GM23248 (cell line): ENCODE results near the gene HEPACAM. TPM values are rescaled to one million over a fixed set of nuclear protein-coding genes. Genes with fewer than 3 reads are reported as not detected.

ENCODE experiments used
- DNase-seq: peaks from one replicate; pipeline ENCODE4 v3.0.0-alpha.2; 2015
- H2AFZ ChIP-seq: fragments of 200-600 bp; sonication (generic); 2 replicates; pipeline ENCODE4 v1.6.1; 2016; ENCODE audit warnings: antibody characterized with exemption
- H3F3A ChIP-seq: fragments of 200-600 bp; sonication (generic); 2 replicates; pipeline ENCODE4 v1.6.1; 2016; ENCODE audit warnings: mild to moderate bottlenecking, antibody characterized with exemption, mixed run types; ENCODE audit not compliant: insufficient read depth
- H3K27ac ChIP-seq: fragments of 200-600 bp; sonication (generic); 2 replicates; pipeline ENCODE4 v1.5.1; 2016; ENCODE audit warnings: mild to moderate bottlenecking
- H3K27me3 ChIP-seq: fragments of 200-600 bp; sonication (generic); replicated peaks from 2 replicates; pipeline ENCODE4 v1.6.1; 2016; ENCODE audit warnings: mild to moderate bottlenecking; ENCODE audit not compliant: insufficient read depth
- H3K36me3 ChIP-seq: fragments of 200-600 bp; sonication (generic); 2 replicates; pipeline ENCODE4 v1.6.1; 2016; ENCODE audit warnings: low read depth, mild to moderate bottlenecking
- H3K4me1 ChIP-seq: fragments of 200-600 bp; sonication (generic); 2 replicates; pipeline ENCODE4 v1.6.1; 2016; ENCODE audit warnings: mild to moderate bottlenecking; ENCODE audit not compliant: insufficient read depth
- H3K4me2 ChIP-seq: fragments of 200-600 bp; sonication (generic); one replicate; pipeline ENCODE4 v1.6.1; 2016; ENCODE audit warnings: mild to moderate bottlenecking; ENCODE audit not compliant: unreplicated experiment
- H3K4me3 ChIP-seq: fragments of 200-600 bp; sonication (generic); 2 replicates; pipeline ENCODE4 v1.5.1; 2016; ENCODE audit warnings: mild to moderate bottlenecking
- H3K79me2 ChIP-seq: fragments of 200-600 bp; sonication (generic); 2 replicates; pipeline ENCODE4 v1.6.1; 2016; ENCODE audit warnings: mild to moderate bottlenecking; ENCODE audit not compliant: insufficient read depth
- H3K9ac ChIP-seq: fragments of 200-600 bp; sonication (generic); 2 replicates; pipeline ENCODE4 v1.6.1; 2016; ENCODE audit warnings: mild to moderate bottlenecking
- H3K9me2 ChIP-seq: fragments of 200-600 bp; sonication (generic); 2 replicates; pipeline ENCODE4 v1.6.1; 2016; ENCODE audit warnings: mixed run types, mild to moderate bottlenecking, moderate library complexity; ENCODE audit not compliant: insufficient read depth
- H3K9me3 ChIP-seq: fragments of 200-600 bp; sonication (generic); one replicate; pipeline ENCODE4 v1.6.1; 2017; ENCODE audit warnings: low read depth
- H4K20me1 ChIP-seq: fragments of 200-600 bp; sonication (generic); 2 replicates; pipeline ENCODE4 v1.6.0; 2016; ENCODE audit not compliant: insufficient read depth
- EZH2 ChIP-seq: fragments of 200-600 bp; sonication (generic); IDR thresholded peaks from 2 replicates; pipeline ENCODE4 v1.6.1; 2018; ENCODE audit warnings: antibody characterized with exemption, mild to moderate bottlenecking; ENCODE audit not compliant: insufficient read depth, poor library complexity, severe bottlenecking
- EZH2phosphoT487 ChIP-seq: fragments of 200-600 bp; sonication (generic); IDR thresholded peaks from 2 replicates; pipeline ENCODE4 v1.6.1; 2018; ENCODE audit warnings: antibody characterized with exemption, moderate library complexity, mild to moderate bottlenecking, low read depth; ENCODE audit not compliant: insufficient read depth
- WGBS, 2 experiments: methylation state at CpG; one replicate each; pipeline ENCODE4 v1.1.6; 2015 to 2017; ENCODE audit warnings: low lambda C conversion rate in 2 of 2, low coverage in 1 of 2; ENCODE audit errors: missing lambda C conversion rate in 2 of 2; 5-methylcytosine and 5-hydroxymethylcytosine counted together
- in situ Hi-C: fragments of 300-500 bp; cut with MboI; formaldehyde crosslinking; loops from 2 replicates; pipeline ENCODE4 v1.15.0; 2020
- polyA plus RNA-seq: library from polyadenylated mRNA; unstranded; fragments of >200 nt; fragmentation: Nextera tagmentation; extraction: Ambion mirVana; gene quantifications from 2 replicates; pipeline ENCODE4 v1.2.1, GENCODE V29; 2016
- total RNA-seq: library from RNA; depleted of rRNA; stranded (reverse); fragments of >200 nt; shearing (Covaris generic); gene quantifications from 2 replicates; pipeline ENCODE4 v1.2.3, GENCODE V29; 2014

Gene HEPACAM
- total and polyA plus RNA-seq, 2 experiments from 2014 or later = not detected

DNA sequence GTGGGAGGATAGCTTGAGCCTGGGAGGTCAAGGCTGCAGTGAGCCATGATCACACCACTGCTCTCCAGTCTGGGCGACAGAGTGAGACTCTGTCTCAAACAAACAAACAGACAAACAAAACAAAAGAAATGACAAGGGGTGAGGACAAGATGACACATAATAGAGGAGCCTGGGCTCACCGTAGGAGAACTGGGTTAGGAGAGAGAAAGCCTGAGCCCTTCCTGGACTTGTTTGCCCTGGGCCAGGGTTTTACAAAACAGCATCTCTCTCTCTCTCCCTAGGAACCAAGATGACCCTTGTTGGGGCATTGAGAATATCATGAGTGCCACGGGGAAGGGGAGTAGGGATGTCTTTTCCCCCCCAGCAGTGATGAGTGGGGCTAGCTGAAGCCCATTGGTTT, 54.9 kb downstream of the HEPACAM start:
- no peaks in the 10 kb centered on the region for H3K9me2 ChIP-seq
- no peak for TF ChIP-seq EZH2phosphoT487
- no peak for TF ChIP-seq EZH2
- H3K79me2 ChIP-seq = no peaks in the 10 kb centered on the region
- H4K20me1 ChIP-seq = no peaks in the 10 kb centered on the region
- H3K9me3 ChIP-seq = no peaks in the 10 kb centered on the region
- H3K9ac ChIP-seq = no peak overlapping the region
- WGBS, 2 experiments = 69 to 73% methylated on average over 3 of the region's 3 CpGs
- H3K36me3 ChIP-seq = no peaks in the 10 kb centered on the region
- no peak overlapping the region for H2AFZ ChIP-seq
- DNase-seq = no peak
- no peaks in the 10 kb centered on the region for H3F3A ChIP-seq
- H3K4me3 ChIP-seq = no peak overlapping the region
- no peaks in the 10 kb centered on the region for H3K4me1 ChIP-seq
- no peaks in the 10 kb centered on the region for H3K27me3 ChIP-seq
- no peak overlapping the region for H3K4me2 ChIP-seq
- no peak overlapping the region for H3K27ac ChIP-seq
- in situ Hi-C loops = no loop called here

DNA sequence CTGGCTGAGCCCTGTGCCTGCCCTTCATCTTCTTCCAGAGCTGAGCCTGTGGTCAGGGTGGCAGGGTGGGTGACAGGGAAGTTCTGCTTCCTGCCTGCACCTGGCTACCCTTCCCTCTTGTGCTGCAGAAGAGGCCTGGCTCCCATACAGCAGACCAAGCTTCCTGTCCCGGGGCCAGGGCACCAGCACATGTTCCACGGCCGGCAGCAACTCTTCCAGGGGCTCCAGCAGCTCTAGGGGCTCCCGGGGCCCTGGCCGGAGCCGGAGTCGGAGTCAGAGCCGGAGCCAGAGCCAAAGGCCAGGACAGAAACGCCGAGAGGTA, 55.6 kb downstream of the HEPACAM start:
- Histone ChIP-seq H3K79me2 (no peaks in the 10 kb centered on the region), H3K9ac (no peak overlapping the region), H2AFZ (no peak overlapping the region), H3K27me3 (no peaks in the 10 kb centered on the region), H3K36me3 (no peaks in the 10 kb centered on the region), H3K4me1 (no peaks in the 10 kb centered on the region), H3K9me2 (no peaks in the 10 kb centered on the region), H3K9me3 (no peaks in the 10 kb centered on the region), H3K27ac (no peak overlapping the region), H3K4me2 (no peak overlapping the region), H4K20me1 (no peaks in the 10 kb centered on the region), H3K4me3 (no peak overlapping the region), H3F3A (no peaks in the 10 kb centered on the region)
- no peak for DNase-seq
- TF ChIP-seq EZH2 (no peak), EZH2phosphoT487 (no peak)
- 86 to 90% methylated on average over 10 of the region's 10 CpGs for WGBS, 2 experiments
- in situ Hi-C loops = no loop called here

DNA sequence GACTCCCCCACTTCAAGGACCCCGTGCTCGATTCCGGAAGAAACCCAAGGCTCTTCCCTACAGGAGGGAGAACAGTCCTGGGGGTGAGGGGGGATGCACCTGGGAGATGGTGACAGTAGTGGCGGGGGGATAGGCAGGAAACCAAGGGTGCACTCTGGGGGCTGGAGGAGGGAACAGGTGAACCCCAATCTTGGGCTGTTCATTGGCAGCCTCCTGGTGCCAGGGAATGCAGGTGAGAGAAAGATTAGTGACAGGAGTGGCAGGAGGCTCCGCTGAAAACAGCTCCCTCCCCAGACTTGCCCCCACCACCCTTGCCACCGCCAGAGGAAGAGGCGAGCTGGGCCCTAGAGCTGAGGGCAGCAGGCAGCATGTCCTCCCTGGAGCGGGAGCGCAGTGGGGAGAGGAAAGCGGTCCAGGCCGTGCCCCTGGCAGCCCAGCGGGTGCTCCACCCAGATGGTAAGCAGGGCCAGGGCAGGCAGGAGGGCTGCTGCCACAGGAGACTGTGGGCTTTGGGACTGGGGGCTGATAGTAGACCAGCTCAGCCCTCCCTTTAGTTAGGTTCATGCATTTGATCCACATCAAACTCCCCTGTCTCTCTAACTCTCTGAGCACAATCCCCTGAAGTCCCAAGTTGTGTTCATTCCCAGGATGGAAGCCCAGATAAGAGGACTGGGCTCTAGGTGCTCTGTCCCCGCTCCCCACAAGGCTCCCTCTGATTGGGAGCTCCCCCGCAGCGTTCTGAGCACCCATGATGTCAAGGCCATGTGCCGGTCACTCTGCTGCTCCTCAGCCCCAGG, 56.2 kb downstream of the HEPACAM start:
- no peak for DNase-seq
- 94 to 95% methylated on average over 15 to 16 of the region's 16 CpGs for WGBS, 2 experiments
- Histone ChIP-seq H3K36me3 (no peaks in the 10 kb centered on the region), H3K4me3 (no peak overlapping the region), H3F3A (no peaks in the 10 kb centered on the region), H3K9me3 (no peaks in the 10 kb centered on the region), H3K79me2 (no peaks in the 10 kb centered on the region), H3K27ac (no peak overlapping the region), H4K20me1 (no peaks in the 10 kb centered on the region), H3K4me1 (no peaks in the 10 kb centered on the region), H3K9me2 (no peaks in the 10 kb centered on the region), H3K9ac (no peak overlapping the region), H2AFZ (no peak overlapping the region), H3K4me2 (no peak overlapping the region), H3K27me3 (no peaks in the 10 kb centered on the region)
- in situ Hi-C loops = no loop called here
- no peak for TF ChIP-seq EZH2phosphoT487
- no peak for TF ChIP-seq EZH2

DNA sequence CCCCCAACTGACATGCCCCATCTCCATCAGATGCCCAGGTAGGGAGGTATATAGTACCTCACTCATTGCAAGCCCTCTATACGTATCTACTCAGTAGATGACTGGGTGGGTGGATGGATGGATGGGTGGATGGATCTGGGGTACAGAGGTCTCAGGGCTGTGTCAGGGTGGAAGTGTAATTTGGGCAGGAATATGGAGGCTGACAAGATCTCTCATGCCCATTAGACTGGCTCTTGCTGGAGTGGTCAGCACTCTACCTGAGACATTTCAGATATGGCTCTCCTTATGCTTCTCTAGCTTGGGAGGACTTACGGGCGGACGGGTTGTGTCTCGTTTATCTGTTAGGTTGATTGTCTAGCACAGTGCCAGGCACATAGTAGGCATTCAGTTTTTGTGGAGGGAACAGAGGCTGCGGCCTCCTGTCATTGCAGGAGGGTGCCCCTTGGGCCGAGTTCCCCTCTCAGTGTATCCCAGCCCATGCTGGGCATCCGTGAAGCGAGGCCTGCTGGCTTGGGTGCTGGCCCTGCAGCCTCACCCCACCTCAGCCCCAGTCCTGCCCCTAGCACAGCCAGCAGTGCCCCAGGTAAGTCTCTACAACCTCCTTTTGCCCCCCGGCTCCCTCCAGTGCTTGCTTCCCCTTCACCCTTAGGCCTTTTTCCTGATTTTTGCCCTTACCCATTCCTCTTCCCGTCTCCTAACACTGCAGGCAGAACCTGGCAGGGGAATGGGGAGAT, 56.9 kb downstream of the HEPACAM start:
- DNase-seq = no peak
- in situ Hi-C loops = no loop called here
- WGBS, 2 experiments = 89 to 93% methylated on average over 11 of the region's 11 CpGs

More for the DNA sequence above, 56.9 kb downstream of the HEPACAM start:
- no peak overlapping the region for H3K9ac ChIP-seq
- H4K20me1 ChIP-seq = no peaks in the 10 kb centered on the region
- no peak overlapping the region for H3K4me3 ChIP-seq
- H3K27ac ChIP-seq = no peak overlapping the region
- no peaks in the 10 kb centered on the region for H3K9me3 ChIP-seq
- H3F3A ChIP-seq = no peaks in the 10 kb centered on the region
- H3K4me1 ChIP-seq = no peaks in the 10 kb centered on the region
- H3K4me2 ChIP-seq = no peak overlapping the region
- TF ChIP-seq EZH2 (no peak), EZH2phosphoT487 (no peak)
- H3K36me3 ChIP-seq = no peaks in the 10 kb centered on the region
- no peaks in the 10 kb centered on the region for H3K79me2 ChIP-seq
- no peaks in the 10 kb centered on the region for H3K9me2 ChIP-seq
- H3K27me3 ChIP-seq = no peaks in the 10 kb centered on the region
- H2AFZ ChIP-seq = no peak overlapping the region
